RPMI7951 (cell line): ENCODE measurements around the gene RABGAP1L. TPM values are rescaled to one million over a fixed set of nuclear protein-coding genes. Genes with fewer than 3 reads are reported as not detected.
"Not testable (repeated sequence)": the region's sequence is repeated elsewhere in the genome, so short reads cannot be mapped to it uniquely, and the experiment has no call there.

Experiments
- DNase-seq: peaks from one replicate; pipeline ENCODE4 v3.0.0-alpha.2; 2012; ENCODE audit warnings: low read depth
- total RNA-seq: library from RNA; depleted of rRNA; stranded (reverse); fragments of >200 nt; shearing (Covaris generic); gene quantifications from 2 replicates; pipeline ENCODE4 v1.2.3, GENCODE V29; 2014

RABGAP1L gene
- total RNA-seq, 1 experiment from 2014 or later, result 17.2 TPM

- no peak for DNase-seq
Observed at GRCh38 chr1:174870319-174870718, 711.0 kb downstream of the RABGAP1L start.

GRCh38 chr1:174871886-174872285 is 712.6 kb downstream of the RABGAP1L start:
- no peak for DNase-seq

GRCh38 chr1:174872615-174873058 is 713.3 kb downstream of the RABGAP1L start:
- no peak for DNase-seq

- no peak for DNase-seq
Observed at GRCh38 chr1:174874331-174875053, 715.2 kb downstream of the RABGAP1L start.

- DNase-seq, result no peak
Observed at GRCh38 chr1:174875306-174875705, 716.0 kb downstream of the RABGAP1L start.

GRCh38 chr1:174877208-174877673 is 717.9 kb downstream of the RABGAP1L start:
- DNase-seq, result no peak

- no peak for DNase-seq
Observed at GRCh38 chr1:174880171-174880570, 720.9 kb downstream of the RABGAP1L start.

- DNase-seq, result peak; percentile 29
Observed at GRCh38 chr1:174883409-174883808, 724.1 kb downstream of the RABGAP1L start.

GRCh38 chr1:174884038-174884437 is 724.7 kb downstream of the RABGAP1L start:
- no peak for DNase-seq

GRCh38 chr1:174884566-174884965 is 725.2 kb downstream of the RABGAP1L start:
- no peak for DNase-seq

GRCh38 chr1:174890024-174890423 is 730.7 kb downstream of the RABGAP1L start:
- DNase-seq, result no peak

- no peak for DNase-seq
Observed at GRCh38 chr1:174892016-174892415, 732.7 kb downstream of the RABGAP1L start.

- DNase-seq, result no peak
Observed at GRCh38 chr1:174894117-174894762, 734.9 kb downstream of the RABGAP1L start.

- DNase-seq, result not testable (repeated sequence)
Observed at GRCh38 chr1:174895610-174896009, 736.3 kb downstream of the RABGAP1L start.

- no peak for DNase-seq
Observed at GRCh38 chr1:174898102-174898797, 738.9 kb downstream of the RABGAP1L start.

- no peak for DNase-seq
Observed at GRCh38 chr1:174900317-174900716, 741.0 kb downstream of the RABGAP1L start.

- no peak for DNase-seq
Observed at GRCh38 chr1:174902531-174903099, 743.3 kb downstream of the RABGAP1L start.

- DNase-seq, result no peak
Observed at GRCh38 chr1:174911606-174912005, 752.3 kb downstream of the RABGAP1L start.

- DNase-seq, result no peak
Observed at GRCh38 chr1:174912264-174912663, 752.9 kb downstream of the RABGAP1L start.

- DNase-seq, result no peak
Observed at GRCh38 chr1:174913225-174913903, 754.0 kb downstream of the RABGAP1L start.

GRCh38 chr1:174914991-174915390 is 755.7 kb downstream of the RABGAP1L start:
- DNase-seq, result no peak

- DNase-seq, result no peak
Observed at GRCh38 chr1:174916846-174917245, 757.5 kb downstream of the RABGAP1L start.
